Kidney capillary endothelial cell (primary cell): ENCODE measurements around the gene RAB7A.
A peak's percentile ranks its signal among the peaks of the same experiment; 100 is the strongest.

Experiments
- DNase-seq: peaks from one replicate; pipeline ENCODE4 v3.0.0-alpha.2; 2018; ENCODE audit warnings: low spot score

RAB7A gene

DNA sequence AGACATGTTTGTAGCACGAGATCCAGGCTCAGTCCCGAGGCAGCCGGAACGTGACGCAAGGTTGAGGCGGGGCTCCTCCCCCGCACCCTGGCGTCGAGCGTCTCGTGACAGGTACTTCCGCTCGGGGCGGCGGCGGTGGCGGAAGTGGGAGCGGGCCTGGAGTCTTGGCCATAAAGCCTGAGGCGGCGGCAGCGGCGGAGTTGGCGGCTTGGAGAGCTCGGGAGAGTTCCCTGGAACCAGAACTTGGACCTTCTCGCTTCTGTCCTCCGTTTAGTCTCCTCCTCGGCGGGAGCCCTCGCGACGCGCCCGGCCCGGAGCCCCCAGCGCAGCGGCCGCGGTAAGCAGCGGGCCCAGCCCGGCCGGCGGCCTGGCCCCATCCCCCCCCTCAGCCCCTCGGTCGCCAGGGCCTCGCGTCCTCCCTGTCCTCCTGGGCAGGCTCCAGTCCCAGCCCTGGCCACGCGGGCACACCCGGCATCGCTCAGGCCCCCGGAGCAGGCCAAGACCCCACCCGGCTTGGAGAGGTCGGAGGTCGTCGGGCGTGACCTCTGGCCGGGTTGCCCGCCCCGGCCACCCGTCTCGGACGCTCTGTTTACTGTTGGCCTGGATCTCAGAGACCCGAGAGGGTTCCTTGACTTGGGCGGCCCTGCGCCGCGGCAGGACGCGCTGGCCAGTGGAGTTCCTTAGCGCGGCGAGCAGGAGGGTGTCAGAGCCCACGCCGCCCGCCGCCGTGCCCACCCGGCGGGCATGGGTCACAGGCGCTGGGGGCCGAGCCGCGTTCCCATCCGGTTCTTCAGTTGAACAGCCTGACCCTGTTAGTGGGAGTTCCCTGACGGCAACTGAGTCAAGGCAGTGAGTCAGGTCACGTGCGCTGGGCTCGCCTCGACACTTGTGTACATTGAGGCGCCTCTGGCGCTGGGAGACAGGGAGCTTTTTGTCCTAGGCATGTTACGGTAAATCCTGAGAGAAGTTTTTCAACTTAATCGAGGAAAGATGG lies at the start of gene RAB7A:
TSS of gene RAB7A (plus strand) at position 161 of the 994 bp plus-strand sequence. CDS start 69,185 bp downstream, outside the sequence.
- peak; percentile 94 for DNase-seq

DNA sequence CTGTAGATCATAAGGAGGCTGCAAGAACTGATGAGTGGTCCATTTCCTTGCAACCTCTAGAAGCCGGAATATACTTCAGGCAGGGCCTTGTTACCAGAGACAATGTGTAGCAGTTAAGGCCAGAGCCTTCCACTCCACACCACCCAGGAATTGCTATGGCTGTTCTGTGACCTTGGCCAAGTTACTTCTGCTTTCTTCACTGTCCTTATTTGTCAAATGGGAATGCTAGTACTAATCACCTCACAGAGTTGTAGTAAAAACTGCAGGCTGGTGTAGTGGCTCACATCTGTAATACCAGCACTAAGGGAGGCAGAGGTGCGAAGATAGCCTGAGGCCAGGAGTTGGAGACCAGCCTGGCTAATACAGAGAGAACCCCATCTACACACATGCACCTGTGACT lies 46.6 kb upstream of the RAB7A start:
- DNase-seq: no peak

DNA sequence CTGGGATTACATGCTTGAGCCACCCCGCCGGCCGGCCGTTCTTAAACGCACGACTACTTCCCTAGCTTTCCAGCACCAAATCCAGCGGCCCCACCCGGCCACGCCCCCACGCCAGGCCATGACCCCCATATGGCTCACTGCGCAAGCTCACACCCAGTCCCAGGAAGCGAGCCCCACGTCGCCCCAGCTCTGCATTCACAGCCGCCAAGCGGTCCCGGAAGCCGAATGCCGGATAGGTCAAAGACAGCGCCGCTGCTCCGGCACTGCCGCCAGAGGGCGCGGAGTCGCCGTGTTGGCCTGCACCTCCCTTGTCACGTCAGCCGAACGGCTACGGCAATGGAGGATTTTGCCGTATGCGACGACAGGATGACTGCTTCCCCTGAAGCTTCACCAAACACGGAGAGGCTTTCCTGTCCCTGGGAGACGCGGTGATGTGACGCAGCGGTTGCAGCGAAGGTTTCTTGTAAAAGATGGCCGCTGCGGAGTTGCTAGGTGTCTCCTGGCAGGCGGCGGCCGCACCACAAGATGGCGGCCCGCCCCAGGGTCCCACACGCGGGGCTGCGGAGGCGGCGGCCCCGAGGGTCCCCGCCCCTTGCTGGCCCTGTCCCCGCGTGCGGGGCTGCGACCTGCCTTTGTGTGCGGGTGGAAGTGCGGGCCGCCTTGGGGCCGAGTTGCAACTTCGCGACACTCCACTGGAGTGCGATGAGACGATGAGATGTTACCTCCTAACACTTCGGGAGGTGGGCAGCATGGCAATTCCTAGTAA lies 45.2 kb upstream of the RAB7A start:
- peak; percentile 97 for DNase-seq

DNA sequence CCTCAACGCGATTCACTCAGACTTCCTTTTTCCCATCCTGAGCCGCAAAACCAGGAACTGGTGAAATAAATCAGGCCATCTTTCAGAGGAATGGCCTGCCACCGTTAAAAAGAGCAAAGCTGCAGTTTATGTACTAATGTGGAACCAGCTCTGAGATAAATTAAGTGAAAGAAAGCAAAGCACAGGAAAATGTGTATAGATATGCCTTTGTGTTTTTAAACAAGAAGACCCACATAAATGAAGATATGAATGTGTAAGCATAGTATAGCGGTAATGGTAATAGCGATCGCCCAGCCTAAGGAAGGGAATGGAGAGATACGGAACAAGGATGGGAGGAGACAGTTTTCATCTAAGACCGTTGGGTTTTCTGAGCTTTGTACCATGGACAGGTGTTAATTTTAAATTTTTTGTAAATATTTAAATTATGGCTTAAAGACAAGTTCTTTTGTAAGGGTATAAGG lies 44.6 kb upstream of the RAB7A start:
- no peak for DNase-seq

DNA sequence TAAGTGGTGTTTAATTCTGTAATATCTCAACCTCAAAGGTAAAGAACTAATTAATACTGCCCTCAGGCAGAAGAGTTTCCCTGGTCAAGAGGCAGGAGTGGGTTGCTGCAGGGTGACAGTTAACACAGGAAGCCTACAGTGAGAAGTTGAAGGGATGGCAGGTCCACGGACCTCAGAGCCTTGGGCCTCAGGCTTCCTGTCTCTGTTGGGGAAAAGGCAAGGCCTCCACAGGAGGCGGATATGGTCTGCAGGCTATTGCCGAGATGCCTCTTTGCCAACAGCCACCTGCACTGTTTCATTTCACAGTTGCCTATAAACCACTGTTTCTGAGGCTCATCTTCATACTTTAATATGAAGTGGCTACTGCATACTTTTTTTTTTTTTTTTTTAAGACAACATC lies 42.0 kb upstream of the RAB7A start:
- DNase-seq: no peak

DNA sequence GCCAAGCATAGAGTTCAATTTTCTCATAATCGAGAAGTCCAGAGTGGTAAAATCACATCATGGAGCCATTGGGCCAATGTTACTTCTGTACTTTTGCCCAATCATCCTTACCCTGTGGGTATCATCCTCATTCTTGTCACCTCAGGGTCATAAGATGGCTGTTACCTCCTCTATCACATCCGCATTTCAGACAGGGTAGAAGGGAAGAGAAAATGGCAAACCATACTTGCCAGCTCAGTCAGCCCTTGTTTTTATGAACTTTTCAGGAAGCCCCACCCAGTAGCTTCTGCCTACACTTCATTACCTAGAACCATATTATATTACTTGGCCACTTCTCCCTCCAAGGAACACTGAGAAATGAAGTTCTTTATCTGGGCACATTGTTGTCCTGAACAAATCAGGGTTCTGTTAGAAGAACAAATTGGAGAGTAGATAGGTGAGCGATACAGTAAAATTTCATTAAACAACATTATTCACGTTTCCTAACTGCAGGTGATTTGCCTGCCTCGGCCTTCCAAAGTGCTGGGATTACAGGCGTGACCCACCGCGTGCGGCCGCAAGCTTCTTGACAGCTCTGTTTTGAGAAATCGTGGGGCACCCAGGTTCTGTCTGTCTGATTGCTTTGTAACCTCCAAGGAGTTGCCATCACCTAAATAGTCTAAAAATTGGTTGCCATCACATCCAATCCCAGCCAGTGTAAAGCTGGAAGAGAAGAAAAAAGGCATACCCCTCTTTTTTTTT lies 40.8 kb upstream of the RAB7A start:
- DNase-seq: no peak

DNA sequence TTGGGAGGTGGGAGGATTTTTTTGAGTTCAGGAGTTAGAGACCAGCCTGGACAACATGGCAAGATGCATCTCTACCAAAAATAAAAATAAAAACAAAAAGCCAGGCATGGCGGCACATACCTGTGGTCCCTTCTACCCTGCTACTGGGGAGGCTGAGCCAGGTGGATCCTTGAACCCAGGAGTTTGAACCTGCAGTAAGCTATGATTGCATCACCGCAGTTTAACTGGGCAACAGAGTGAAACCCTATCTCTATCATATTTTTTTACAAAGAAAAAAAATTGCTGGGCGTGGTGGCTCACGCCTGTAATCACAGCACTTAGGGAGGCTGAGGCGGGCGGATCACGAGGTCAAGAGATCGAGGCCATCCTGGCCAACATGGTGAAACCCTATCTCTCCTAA lies 39.5 kb upstream of the RAB7A start:
- no peak for DNase-seq

DNA sequence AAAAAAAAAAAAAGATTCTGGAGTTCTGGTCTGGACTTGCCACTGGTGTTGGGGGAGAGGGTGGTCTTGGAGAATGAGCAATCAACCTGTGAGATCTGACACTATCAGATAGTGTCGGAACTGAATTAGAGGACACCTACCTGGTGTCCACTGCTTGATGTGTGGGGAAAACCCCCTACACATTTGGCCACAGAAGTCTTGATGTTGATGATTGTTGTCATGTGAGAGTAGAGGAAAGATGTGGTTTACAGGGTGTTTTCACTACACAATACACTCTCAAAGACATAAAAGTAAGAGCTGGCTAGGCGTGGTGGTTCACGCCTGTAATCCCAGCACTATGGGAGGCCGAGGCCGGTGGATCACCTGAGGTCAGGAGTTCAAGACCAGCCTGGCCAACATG lies 36.9 kb upstream of the RAB7A start:
- no peak for DNase-seq

DNA sequence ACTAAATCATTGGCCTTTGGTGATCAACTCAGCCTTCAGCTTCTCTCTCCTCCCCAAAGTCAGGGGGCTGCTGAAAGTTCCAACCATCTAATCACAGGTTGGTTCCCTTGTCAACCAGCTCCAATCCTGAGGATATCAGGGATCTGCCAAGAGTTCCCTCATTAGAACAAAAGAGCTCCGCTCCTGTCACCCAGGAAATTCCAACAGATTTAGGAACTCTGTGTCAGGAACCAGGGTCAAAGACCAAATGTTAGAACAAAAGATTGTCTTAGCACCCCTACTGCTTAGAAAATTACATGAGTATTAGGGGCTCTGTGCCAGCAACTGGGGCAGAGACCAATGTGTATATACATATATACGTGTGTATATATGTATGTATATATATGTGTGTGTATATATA lies 32.3 kb upstream of the RAB7A start:
- DNase-seq: no peak

DNA sequence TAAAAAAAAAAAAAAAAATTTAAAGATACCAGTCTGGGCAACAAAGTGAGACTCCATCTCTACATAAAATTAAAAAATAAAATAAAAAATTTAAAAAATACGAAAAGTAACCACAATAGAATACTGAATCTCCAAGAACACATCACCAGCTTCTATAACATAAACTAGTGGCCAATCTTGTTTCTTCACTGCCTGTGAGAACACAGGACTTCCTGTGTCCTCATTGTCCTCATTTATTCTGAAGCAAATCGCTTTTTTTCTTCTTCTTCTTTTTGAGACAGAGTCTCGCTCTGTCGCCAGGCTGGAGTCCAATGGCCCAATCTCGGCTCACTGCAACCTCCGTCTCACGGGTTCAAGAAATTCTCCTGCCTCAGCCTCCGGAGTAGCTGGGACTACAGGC lies 28.6 kb upstream of the RAB7A start:
- DNase-seq: no peak

DNA sequence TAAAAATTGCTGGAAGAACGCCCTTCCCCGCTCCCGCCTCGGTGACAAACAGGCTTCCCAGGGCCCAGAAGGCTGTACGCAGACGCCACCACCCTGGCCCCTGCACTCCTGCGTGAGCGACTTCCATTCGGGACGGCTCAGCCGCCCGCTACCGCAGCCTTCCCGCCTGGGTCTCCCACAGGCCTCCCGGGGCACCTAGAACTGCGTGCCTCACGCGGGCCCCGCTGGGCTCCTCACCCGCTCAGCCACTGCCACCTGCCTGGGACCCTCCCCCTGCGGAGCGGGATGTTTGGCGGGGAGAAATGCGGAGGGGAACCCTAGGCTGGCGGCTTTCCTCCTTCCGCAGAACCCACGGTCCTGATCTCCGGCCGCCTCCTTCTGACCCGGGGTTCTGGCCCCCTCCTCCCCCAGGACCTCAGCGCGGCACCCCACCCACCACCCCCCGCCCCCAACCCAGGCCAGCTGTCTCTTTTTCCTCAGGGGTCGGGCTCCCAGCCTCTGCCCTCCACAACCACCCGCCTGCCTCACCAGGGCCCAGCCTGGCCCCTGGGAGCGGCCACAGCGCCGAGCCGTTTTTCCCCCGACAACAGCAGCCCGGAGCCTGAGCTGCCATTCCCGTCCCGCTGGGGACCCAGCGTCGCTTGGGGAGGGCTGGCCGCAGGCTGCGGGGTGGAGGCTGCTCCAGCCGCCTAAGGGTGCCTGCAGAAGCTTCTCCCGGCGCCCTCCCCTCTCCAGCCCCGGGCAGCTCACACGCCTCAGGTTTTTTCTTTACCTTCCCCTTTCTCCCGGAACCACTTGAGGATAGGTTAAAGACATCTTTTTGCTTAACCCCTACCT lies 27.6 kb upstream of the RAB7A start:
- DNase-seq: no peak

DNA sequence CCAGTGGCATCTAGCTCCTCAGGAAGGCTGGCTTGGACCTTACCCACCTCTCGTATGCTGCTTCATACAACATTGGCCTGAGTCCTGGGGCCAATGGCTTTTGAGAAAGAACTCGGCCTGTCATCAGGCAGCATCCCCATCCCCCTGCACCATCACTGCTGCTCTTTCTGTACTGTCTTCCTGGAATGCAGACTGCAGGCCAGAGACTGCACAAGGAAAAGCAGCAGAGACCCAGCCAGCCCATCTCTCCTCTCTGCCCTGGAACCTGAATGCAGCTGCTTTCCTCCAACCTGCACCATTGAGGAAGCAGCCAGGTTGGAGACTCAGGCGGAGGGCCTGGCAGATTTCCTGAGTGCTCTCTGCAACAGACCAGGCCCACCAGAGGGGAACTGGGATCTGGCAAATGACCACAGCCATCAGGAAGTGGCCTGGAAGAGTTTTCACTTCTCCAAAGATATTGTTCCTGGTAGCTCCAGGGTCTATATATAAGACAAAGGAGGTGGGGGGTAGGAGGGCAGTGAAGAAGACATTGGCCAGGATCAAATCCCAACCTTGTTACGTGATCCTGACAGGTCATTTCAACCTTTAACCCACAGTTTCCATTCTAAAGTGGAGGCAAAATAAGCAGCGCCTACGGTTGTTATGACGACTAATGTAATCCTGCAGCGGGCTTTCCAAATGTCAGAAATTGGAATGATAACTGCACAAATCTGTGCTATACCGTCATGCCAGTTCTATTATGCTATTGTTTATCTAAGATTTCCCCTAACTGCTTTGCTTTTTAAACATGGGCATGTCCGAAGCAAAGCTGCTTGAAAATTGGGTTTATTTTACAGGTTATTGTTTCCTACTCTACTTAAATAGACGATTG lies 24.4 kb upstream of the RAB7A start:
- DNase-seq: no peak

DNA sequence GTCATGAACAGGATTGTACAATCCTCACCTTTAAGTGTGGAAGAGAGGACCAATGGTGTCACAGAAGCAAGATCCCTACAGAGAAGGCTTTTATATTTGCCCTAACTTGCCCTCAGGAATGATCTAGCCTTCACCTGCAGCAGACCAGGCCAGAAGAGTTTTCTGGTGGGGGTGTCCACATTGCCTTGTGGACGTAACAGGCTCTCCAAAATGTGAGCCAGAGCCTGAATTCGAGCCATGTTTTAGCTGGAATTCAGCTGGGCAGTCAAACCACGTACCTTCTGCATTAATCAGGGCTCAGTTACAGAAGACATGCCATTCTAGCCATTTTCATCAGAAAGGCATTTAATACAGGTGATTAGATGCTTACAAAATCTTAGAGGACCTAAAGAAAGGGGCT lies 23.6 kb upstream of the RAB7A start:
- DNase-seq: no peak

DNA sequence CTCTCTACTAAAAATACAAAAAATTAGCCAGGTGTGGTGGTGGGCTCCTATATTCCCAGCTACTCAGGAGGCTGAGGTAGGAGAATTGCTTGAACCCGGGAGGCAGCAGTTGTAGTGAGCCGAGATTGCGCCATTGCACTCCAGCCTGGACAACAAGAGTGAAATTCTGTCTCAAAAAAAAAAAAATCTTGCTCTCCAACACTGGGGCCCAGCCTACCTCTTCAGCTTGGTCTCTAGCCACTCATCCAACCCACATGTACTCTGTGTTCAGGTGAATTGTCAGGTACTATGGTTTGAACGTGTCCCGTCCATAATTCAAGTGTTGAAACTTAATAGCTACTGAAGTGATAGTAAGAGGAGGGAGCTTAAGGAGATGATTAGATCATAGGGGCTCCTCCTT lies 22.4 kb upstream of the RAB7A start:
- no peak for DNase-seq

DNA sequence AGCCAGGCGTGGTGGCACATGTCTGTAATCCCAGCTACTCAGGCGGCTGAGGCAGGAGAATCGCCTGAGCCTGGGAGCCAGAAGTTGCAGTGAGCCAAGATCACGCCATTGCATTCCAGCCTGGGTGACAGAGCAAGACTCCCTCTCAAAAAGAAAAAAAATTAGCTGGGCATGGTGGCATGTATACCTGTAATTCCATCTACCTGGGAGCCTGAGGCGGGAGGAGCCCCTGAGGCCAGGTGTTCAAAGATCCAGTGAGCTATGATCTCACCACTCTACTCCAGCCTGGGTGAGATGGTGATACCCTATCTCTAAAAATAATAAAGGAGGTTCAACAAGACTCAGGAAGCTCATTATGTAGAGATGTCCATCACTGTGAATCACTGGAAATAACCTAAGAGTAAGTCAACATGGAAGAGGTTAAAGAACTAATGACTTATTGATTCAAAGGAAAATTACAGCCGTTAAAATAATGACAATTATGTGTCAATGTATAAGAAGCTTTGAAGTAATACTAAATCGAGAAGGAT lies 19.8 kb upstream of the RAB7A start:
- DNase-seq: no peak

DNA sequence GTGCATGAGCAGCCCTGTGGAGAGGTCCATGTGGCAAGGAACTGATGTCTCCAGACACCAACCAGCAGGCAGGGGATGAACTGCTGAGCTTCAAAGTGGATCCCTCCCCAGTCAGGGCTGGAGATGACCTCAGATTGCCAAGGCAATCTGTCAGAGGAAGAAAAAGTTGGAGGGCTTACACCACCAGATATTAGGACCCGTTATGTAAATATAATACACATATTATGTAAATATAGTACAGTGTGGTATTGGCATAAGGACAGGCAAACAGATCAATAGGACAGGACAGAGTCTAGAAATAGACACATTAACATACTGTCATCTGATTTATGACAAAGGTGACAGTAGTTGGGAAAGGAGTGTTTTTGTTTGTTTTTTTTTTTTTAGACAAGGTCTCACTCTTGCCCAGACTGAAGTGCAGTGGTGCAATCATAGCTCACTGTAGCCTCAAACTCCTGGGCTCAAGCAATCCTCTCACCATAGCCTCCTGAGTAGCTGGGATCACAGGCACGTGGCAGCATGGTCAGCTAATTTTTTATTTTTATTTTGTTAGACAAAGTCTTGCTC lies 18.0 kb upstream of the RAB7A start:
- no peak for DNase-seq

DNA sequence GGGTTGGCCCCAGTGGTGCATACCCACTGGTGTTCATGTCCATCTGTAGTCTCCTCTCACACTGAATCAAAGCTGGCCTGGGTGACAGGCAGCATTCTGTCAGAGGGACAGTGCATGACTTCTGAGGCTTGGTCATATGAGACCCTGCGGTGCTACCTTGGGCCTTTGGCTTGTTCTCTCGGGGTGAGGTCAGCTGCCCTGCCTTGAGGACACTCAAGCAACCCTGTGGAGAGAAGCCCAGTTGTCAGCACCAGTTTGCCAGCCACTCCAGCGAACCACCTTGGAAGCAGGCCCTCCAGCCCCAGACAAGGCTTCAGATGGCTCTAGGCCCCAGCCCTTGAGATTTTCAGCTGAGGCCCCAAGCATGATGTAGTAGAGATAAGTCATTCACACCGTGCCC lies 16.9 kb upstream of the RAB7A start:
- DNase-seq: no peak

DNA sequence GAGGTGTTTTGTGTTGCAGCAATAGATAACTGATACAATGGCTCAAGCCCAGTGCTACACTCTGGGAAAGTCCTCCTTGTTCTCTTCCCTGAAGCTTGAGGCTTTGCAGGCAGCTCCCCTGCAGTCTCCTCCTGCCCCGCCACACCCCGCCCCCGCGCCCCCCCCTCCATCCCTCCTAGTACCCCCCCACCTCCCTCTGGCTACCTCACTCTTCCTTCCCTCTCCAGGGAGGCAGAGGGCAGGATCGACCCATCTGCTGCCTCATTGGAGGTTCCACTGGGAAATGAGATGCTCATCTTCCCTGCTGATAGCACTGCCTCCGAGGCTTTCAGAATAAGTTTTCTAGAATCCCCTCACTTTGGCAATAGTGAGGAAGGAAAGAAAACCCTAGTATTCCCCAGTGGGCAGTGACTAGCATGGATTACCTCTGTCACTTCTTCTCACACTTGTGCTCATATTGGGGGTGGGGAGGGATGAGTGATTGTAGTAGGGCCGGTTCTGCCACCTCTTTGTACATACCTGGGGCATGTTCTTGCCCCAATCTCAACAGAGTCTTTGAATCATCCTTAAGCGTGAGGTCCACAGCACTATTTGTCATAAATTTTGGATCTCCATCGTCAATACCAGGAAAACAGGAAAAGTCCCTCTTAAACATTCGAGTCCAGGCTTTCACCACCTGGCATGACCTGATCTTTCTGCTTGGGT lies 16.3 kb upstream of the RAB7A start:
- DNase-seq: no peak

DNA sequence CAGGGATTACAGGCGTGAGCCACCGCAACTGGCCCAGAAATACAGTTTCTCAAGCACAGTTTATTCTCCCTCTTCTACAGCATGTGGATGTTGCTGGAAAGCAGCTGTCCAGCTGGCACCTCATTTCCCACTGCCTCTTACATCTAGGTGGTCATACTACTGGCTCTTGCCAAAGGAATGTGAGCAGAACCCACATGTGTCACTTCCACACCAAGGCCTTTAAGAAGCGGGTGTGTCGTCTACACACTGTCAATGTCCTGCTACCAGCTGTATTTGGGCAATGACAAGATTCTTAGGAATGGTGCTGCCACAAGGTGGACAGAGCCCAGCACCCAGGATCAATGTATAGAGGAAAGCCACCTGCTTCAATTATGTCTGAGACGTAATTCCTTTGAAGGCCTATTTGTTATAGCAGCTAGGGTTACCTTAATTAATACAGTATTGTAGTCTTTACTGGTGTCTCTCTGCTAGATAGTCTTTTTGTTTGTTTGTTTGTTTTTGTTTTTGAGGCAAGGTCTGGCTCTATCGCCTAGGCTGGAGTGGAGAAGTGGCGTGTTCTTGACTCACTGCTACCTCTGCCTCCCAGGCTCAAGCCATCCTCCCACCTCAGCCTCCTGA lies 15.1 kb upstream of the RAB7A start:
- DNase-seq: no peak
